Measurements from ENCODE around the gene NKPD1.

NKPD1 gene

DNA sequence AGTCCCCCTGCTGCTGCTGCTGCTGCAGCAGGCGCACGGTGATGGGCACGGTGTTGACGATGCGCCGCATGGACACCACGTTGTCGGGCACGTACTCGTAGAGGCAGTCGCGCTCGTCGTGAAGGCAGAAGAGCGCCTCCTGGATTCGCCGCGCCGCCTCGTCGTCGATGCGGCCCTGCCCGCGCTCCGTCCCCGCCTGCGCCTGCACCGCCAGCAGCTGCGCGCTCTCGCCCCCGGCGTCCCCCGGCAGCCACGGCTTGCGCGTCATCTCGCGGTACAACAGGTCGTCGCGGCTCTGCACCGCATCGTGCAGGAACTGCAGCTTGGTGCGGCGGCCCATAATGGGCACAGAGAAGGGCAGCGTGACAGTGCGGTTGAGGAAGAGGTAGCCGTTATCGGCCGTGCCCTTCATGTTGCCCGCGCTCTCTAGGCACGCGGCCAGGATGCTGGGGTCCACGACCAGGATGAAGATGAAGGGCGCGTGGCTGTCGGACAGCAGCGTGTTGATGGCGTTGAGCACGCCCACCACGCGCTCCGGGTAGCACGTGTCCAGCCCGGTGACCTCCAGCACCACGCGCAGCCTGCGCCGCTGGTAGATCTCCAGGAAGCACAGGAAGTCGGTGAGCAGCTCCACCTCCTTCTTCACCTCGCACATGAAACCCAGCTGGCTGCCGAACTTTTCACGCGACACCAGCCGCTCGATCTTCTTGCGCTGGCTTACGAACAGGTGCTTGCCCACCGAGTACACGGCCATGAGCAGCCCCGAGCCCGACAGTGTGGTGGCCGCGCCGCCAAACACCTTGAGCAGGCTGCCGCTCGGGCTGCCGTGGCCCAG is 8.1 kb downstream of the NKPD1 start:
- no peak for DNase-seq

DNA sequence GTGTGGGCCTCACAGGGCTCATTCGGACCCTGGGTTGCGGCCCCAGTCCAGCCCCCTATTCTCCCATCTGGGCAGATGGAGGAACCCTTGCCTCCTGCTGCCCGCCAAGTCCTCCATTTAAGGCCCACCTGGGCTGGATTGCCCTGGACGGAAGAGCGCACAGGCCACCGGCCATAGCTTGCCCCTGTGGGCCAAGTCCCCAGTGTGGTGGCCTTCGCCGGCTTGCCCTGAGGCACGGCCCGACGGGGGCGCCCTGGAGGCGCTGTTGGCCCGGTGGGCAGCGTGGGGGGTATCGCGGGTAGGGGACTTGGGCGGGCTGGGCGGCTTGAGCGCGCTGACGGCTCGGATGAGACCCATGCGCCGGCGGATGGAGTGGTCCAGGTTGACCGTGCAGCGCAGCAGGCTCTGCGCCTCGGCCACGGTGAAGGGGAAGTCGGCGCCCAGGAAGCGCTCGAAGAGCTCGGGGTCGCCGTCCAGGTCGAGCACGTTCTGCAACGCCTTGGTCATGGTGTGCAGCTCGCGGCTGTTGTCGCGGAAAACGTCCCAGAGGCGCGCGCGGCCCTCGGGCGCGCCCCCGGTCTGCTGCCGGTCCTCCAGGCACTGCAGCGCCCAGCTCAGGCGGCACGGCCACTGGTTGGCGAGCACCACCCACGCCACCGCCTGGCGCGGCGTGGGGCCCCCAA is 8.8 kb downstream of the NKPD1 start:
- DNase-seq: no peak

DNA sequence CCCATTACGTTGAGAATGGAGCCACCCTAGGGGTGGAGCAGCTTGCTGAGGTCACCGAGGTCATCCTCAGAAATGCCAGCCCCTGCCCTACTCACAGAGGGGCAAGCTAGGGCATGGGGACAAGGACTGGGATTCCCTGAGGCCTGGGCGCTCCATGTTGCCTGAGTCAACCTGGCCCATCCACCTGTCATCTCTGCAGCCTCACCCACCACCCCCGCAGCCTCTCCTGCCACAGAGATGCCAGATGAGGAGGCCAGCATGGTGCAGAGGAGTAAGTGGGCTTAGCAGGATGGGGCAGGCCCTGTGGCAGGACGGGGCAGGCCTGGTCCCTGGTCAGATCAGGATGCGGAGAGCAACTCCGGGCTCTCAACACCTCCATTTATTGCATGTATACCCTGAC is 9.5 kb downstream of the NKPD1 start:
- no peak for DNase-seq

DNA sequence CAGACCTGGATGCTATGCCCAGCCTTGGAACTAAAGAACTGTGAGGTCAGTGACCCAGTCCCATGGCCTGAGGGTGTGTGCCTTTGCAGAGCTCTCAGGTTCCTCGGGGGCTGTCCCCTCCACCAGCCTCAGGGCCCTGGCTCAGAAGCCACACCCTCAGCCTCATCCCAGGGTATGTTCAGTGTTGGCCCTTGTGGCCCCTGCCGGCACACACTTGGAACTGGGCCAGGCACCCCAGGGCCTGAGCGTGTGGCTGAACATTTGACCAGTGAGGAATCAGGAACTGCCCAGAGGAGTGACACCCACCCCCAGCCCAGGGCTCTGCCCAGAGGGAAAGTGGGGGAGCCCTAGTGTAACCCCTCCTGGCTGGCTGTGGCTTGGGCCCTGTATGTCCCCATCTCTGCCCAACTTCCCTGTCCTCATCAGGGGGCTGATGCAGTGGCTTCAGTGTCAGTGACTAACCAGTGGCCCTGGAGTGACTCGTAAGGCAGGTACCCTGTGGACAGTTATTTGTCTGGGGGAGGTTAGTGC is 10.0 kb downstream of the NKPD1 start:
- DNase-seq: no peak

DNA sequence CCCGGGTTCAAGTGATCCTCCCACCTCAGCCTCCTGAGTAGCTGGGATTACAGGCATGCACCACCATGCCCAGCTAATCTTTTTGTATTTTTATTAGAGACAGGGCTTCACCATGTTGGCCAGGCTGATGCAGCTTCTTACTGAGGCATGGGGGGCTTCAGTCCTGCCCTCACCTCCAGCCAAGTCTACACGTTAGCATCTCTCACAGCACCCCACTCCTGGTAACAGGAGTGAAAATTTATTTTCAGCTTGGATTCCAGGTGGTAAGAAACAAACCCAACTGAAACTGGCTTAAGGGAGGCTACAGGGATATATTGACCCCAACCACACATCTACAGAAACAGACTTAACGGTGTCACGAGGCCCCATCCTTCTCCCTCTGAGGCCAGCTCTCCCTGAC is 10.6 kb downstream of the NKPD1 start:
- no peak for DNase-seq

DNA sequence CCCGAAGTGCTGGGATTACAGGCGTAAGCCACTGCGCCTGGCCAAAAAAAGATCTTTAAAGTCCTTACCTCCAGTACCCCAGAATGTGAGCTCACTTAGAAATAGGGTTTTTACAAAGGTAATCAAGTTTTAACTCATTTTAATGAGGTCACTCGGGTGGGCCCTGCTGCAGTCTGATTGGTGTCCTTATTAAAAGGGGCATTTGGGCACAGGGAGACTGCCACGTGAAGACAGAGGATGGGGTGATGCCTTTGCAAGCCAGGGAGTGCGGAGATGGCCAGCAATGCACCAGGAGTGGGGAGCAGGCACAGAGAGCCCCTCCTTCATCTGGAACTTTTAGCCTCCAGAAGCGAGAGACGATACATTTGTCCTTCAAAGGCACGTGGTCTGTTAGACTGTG is 11.7 kb downstream of the NKPD1 start:
- no peak for DNase-seq

DNA sequence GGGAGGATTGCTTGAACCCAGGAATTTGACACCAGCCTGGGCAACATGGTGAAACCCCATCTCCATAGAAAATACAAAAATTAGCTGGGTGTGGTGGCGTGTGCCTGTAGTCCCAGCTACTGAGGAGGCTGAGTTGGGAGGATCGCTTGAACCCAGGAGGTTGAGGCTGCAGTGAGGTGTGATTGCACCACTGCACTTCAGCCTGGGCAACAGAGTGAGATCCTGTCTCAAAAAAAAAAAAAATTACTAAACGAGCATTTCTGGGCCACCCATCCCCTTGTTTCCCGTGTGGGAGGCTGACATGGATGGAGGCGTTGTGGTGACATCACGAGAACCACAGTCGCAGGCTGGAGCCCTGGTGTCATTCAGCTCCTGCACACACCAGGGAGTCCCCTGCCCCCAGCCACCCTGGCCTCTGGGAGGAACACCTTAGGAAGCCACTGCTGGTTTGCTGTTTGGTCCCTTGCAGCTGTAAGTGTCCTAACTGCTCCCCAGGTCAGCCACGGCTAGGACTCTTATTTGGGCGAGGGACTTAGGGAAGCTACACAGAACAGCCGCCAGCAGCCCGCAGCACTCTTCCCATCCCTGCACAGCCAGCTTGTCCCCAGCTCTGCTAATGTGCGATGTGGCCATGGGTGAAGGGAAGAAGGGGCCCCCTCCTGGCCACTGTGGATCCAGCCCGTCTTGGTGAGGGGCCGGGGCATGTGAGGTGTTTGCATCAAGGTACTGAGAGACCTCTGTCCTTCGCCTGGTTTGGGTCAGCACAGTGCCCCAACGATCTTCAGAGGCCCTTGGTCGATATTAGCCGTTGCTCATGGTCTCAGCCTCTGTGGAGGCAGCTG is 12.7 kb downstream of the NKPD1 start:
- no peak for DNase-seq

DNA sequence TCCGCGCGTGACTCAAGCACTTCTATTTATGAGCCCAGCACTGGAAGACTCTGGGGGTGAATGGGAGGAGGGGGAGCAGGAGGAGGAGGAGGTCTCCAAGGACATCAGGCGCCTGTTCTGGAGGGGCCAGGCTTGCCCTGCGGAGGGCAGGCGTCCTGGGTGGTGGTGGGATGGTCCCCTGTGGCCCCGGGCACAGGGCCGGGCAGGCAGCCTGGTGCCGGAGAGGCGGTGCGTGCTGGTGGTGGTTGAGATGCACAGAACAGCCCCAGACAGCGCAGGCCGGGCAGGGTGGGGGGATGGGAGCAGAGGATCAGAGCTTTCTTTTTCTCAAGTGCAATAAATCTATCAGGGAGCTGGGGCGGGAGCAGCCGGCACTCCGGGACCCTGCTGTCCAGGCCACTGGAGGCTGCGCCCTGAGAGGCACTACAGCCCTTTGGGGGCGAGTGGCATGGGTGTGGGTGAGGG is 14.0 kb downstream of the NKPD1 start:
- no peak for DNase-seq

DNA sequence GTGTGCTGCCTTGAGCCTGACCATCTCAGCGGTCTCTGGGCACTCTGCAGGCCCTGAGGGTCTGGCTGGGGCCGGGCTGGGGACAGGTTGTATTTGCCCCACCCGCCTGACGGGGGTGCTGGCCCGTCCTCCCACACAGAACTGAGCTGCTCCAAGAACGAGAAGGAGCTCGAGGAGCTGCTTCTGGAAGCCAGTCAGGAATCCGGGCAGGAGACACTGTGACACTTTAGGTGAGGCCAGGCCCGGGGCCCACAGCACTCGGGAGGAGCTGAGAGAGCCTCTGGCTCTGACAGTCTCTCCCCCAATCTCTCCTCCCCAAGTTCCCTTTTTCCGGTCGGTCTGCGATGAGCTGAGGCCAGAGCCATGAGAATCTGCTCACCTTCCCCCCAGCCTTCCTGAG is 14.5 kb downstream of the NKPD1 start:
- no peak for DNase-seq

DNA sequence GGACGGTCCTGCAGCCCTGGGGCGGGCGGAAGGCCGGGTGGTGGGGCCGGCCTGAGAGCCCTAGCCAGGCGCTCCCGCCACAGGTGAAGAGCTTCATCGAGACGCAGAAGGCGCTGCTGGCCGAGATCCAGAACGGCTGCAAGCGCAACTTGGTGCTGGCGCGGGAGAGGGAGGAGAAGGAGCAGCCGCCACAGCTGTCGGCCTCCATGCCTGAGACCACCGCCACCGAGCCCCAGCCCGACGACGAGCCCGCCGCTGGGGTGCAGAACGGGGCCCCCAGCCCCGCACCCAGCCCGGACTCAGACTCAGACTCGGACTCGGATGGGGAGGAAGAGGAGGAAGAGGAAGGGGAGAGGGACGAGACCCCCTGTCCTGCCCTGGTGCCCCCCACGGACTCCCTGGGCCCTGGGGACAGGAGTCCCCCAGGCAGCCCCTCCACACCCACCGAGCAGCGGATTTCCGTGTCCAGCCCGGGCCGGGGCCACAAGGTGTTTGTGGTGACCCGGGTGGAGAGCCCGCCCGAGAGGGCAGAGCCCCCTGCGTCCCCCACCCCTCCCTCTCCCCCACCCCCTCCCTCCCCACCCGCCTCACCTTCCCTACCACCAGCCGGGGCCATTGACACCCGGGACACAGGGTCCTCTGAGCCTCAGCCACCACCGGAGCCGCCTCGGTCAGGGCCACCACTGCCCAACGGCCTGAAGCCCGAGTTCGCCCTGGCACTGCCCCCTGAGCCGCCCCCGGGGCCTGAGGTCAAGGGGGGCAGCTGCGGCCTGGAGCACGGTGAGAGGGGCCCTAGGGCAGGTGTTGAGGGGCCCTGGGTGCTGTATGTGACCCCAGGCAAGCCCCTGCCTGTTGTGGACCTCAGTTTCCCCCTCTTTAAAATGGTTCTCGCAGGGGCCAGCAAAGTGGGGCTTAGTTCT is 15.3 kb downstream of the NKPD1 start:
- DNase-seq: no peak

DNA sequence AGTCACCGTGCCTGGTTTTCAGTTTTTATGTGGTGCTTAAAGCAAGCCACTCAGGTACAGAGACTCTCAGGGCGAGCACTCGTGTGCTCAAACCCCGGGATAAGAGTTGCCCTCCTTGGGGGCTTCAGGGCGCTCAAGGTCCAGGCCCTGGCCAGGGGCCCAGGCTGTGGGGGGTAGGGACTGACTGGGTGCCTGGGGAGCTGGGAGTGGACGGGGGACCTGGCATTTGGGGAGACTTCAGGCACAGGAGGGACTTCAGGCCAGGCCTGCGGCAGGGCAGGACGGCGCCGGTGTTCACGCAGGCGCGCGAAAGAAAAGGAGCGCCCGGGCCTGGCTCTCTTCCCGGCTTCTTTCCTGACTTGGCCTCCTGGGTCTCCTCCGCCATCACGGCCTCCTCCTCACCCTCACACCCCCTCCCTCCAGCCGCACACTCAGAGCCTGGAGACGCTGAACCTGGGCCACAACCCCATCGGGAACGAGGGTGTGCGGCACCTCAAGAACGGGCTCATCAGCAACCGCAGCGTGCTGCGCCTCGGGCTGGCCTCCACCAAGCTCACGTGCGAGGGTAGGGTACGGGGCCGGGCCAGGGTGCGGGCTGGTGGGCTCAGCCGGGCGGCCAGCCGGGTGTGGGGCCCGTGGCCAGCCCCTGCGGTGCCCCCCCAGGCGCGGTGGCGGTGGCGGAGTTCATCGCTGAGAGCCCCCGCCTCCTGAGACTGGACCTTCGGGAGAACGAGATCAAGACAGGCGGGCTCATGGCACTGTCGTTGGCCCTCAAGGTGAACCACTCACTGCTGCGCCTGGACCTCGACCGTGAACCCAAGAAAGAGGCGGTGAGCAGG is 16.1 kb downstream of the NKPD1 start:
- no peak for DNase-seq

DNA sequence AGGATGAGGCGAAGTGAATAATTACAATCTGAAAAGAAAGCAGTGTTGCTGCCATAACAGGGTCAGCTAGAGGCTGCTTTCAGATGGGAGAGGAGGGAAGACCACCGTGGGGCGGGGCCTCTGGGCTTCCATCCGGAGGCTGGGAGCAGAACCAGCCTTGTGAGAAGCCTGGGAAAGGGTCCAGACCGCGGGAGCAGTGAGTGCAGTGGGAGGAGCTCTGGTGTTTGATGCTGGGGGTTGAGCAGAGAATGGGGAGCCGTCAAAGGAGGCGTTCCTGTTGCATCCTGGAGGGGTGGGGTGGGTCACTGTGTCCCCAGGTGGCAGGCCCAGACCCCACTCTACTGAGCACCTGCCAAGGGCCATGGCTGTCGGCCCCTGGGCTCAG is 18.1 kb downstream of the NKPD1 start:
- no peak for DNase-seq

DNA sequence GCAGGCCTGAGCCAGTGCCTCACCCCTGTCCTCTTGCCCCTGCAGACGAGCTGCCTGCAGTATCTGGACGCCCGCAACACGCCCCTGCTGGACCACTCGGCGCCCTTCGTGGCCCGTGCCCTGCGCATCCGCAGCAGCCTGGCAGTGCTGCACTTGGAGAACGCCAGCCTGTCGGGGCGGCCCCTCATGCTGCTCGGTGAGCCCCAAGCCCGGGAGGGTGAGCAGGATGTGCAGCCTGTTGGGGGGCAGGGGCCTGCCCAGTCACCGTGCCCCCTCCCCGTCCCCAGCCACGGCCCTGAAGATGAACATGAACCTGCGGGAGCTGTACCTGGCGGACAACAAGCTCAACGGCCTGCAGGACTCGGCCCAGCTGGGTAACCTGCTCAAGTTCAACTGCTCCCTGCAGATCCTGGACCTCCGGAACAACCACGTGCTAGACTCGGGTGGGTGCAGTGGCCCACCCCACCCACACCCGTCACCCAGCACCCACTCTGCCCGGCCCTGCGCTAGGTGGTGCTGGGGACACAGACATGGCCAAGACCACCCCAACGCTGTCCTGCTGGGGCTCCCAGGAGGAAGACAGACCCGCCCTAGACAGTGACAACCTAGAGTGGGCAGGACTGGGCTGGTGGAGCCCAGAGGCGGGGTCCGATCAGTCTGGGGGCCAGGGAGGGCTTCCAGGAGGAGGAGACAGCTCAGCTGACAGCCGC is 18.6 kb downstream of the NKPD1 start:
- no peak for DNase-seq

DNA sequence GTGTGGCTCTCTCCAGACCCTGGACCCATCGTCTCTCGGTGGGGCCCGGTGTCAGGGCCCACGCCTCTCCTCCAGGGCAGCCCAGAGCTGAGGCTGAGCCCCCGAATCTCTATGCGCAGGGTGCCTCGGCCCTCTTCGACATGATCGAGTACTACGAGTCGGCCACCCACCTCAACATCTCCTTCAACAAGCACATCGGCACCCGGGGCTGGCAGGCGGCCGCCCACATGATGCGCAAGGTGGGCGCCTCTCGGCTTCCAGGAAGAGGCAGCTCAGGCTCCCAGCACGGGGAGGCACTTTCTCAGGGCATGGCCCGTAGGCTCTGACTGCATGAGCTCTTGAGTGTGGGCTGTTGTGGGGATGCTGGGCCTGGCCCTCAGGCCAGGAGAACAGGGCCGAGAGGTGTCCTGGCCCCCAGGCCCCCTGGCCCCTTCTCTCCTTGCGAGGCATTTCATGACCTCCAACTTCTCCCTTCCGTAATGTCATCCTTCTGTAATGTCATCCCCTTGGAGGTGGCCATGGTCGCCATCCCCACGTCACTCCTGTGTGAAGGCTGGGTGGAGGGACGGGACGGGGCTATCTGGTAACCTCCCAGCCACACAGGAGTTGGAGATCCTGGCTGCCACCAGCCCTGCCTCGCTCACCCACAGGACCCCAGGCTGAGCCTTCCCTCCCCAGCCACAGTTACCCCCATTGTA is 19.4 kb downstream of the NKPD1 start:
- DNase-seq: no peak

DNA sequence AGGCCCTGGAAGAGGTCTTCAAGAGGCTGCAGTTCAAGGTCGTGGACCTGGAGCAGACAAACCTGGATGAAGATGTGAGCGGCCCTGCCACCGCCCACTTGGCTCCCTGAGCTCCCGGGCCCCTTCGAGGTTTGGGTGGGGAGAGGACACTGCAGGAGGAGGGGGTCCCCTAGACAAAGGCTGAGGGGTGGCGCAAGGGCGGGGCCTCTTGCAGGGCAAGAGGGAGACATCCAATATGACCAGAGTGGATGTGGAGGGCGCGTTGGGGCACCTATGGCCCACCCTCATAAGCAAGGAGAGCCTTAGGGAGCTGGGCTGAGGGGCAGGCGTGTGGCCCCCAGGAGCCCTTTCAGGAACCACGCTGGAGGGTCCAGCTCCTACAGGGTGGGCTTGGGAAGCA is 20.2 kb downstream of the NKPD1 start:
- no peak for DNase-seq

DNA sequence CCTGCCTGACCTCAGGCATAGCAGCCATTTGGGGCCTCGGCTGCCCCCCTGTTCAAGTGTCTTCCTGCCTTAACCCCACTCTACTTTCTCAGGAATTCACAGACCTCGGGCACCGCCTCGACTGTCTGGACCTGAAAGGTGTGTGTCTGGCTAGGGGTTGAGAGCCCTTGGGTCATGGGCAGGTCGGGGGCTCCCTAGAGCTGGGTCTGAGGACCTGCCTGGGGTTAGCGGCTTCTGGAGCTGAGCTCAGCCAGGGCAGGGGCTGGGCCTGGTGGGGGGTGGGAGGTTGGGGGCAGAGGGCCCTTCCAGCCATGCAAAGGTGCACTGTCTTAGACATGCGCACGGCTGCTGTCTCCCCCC is 20.7 kb downstream of the NKPD1 start:
- DNase-seq: no peak

DNA sequence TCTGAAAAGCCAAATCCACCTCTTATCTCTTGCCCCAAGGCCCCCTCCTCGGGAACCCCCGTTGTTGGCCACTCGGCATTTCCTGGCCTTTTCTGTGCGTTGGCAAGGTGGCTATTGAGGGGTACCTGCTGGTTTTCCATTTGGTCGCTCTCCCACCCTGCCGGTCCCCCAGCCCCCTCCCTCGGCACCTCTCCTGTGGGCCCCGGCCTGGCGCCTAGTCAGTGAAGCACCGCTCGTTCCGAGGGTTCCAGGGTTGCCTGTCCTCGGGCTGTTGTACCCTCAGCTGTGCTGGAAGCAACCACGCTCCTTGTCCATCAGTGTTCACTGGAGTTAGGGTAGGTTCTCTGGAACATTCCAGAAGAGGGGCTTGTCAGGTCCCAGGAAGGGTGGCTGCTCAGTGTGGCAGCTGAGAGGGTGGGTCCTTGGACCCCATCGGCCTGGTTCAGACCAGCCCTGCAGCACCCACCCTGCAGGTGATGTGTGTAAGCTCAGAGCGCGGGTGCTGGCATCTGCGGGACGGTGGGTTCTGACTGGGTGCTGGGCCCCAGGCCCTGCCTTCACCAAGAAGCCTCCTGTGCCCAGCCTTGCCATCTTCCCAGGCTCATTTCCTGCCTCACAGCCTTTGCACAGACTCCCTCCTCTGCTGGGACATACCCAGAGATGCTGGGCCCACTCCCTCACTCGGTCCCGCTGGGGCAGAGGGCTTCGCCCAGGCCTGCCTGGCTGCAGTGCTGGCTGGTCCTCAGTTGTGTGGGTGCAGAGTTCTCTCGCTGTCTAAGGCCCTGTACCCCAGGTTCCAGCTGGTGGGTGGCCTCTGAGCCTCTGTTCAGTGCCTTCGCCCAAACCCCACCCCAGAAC is 21.3 kb downstream of the NKPD1 start:
- no peak for DNase-seq

DNA sequence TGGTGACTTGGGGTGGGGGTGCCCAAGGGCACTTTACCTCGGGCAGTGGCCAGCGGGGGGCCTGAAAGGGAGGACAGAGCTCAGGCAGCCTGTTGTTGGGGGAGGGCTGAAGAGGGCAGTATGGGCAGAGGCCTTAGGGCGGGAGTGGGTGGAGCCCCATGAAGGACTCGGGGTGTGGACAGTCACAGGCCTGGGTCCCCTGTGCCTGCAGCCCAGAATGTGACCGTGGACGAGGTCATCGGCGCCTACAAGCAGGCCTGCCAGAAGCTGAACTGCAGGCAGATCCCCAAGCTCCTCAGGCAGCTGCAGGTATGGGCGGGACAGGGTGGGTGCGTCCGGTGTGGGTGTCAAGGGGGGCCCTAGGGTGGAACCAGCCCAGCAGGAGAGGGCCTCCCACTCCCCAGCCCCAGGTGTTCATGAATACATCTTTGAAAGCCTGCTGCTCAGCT is 22.5 kb downstream of the NKPD1 start:
- DNase-seq: no peak

DNA sequence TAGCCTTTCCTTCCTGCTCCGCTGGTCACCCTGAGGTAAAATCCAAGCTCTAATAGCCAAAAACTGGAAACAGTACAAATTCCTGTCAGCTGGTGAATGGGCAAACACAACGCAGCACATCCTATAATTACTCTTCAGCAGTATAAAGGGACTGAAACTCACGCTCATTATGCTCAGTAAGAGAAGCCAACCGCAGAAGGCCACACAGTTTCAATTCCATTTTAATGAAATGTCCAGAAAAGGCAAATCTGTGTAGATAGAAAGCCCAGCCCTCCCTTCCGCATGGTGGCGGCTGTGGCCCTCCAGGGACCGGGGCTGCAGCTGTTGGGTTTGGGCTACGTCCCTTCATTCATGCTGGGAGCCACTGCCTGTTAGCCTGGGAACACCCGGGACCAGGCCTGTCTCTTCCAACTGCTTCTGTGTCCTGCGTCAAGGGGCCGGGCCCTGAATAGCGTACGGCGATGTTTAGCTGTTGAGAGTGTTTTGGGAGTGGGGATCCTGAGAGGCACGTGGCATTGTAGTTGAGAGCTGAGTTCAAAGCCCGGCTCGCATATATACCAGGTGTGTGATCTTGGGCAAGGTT is 23.5 kb downstream of the NKPD1 start:
- DNase-seq: no peak

All from activated CD4-positive, CD25-positive, alpha-beta regulatory T cell treated with anti-CD3 and anti-CD28 coated beads, Interleukin-2, amount 50 U/mL, for 72 hours (primary cell).